ENCODE results near the gene CHRM2.

Gene CHRM2

DNA sequence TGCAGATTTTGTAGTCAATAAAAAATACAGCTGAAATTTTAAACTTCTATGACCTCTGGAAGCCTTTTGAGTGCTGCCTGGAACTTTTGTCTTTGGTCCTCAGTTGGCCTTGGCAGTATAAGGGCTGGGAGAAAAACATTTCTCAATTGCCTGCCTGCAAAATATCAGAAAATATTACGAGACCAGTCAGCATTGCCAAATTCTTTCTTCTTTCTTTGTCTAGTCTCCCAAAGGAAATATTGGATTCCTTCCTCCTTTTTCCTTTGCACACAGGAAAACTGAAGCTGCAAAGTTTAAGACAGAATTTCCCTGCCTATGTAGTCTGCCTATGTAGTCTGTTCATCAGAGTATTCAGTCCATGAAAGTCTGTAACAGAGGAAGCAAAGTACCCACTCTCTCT lies 95.9 kb downstream of the CHRM2 start:
- DNase-seq = no peak

DNA sequence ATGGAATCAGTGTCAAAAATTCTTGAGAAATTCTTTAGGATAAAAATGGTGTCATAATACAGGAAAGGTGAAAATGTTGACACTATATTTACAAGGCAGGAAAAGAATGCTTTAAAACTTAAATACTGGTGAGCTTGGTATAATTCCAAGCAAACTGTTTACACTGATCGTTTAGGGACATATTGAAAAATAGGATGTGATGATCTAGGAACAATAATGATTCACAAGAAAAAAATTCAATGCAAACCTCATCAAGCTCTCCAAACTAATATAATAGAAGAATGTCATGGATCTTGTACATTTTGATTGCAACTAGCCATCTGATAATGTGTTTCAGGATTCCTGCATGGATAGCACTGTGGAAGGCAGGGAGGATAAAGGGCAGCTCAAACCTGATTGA lies 98.4 kb downstream of the CHRM2 start:
- no peak for DNase-seq

- no peak for DNase-seq
Measured at GRCh38 chr7:136969761-136970160, 101.3 kb downstream of the CHRM2 start.

DNA sequence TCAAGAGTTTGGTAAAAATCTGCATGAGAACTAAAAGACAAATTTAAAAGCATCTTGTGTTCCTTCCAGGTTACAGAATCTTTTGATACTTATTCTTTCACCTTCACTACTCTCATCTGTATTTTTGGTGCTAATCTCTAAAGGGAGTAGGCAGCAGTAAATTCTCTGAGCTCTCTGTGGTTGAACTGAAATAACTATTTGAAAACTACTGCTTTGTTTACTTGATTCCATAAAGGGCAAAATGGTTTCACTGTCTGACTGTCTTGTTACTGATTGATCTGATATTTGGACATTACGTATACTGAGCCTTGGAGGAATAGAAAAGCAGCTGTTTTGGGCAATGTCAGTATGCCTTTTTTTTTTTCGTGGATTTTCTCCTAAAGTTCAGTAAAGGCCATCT lies 103.3 kb downstream of the CHRM2 start:
- DNase-seq = no peak

- no peak for DNase-seq
Measured at GRCh38 chr7:136976504-136977251, 108.2 kb downstream of the CHRM2 start.

- no peak for DNase-seq
Measured at GRCh38 chr7:136993377-136993776, 124.9 kb downstream of the CHRM2 start.

DNA sequence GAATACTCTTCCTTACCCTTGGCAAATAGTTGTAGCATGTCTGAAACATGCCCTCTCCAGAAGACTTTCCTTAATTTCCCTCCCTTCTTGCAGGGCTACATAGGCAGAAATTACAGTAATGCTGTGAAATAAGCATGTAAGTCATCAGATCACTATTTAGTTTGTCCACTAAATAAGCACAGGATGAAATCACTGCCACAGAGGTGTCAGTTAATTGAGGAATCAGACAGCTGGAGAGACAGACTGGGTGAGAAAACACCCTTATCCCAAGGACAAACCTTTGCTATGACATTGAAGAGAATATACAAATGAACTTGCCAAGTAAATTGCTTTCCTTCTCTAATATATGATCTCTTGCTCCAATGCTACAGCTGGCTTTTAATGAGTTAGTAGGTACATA lies 129.3 kb downstream of the CHRM2 start:
- no peak for DNase-seq

DNA sequence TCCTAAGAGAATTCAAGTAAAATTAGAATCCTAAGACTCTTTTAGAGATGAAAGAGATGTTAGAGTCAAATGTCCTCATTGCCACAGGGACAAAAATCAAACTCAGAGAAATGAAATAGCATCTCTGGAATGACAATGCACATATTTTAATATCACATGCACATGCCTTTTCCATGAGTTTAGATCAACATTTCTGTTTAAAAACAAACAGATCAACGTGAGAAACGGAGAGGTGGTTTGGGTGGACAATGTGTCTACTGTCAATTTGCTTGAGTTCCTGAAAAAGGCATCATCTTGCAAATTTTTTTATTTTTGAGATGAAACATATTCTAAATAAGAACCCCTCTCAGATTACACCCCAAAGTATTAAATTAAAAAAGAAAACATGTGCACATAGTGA lies 130.0 kb downstream of the CHRM2 start:
- DNase-seq = no peak

DNA sequence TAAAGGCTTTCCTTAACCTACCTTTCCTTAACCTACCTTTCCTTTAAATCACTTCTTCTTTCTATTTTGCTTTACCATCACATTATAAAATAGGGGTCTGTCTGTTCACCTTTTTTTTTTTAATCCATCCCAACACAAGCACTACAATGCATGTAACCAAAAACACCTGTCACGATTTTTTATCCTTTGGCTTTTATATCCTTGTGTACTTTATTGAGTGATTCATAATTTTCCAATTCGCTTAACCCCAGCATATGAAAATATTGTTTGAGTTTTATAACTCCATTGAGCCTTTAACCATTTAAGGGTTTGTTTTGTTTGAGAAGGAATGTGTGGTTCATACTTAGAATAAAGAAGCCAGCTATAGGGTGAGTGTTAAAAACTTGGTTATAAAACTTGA lies 132.2 kb downstream of the CHRM2 start:
- no peak for DNase-seq

DNA sequence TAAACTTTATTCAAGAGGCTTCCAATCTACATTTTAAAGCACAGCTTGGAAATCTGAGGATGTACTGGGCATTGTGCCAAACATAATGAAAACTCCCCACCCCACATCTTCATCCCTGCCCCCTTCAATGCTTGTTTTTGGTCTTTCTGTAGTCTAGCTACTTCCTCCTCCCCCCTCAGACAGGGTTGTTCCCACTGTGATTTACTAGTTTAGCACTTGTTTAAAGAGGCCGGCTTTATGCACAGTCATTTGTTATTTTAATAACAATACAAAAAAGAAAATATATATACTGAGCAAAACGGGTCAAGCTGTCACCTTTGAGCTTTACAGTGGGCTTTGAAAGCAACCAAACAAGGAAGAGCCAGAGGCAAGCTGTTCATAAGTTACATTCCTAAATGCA lies 132.6 kb downstream of the CHRM2 start:
- DNase-seq = no peak

DNA sequence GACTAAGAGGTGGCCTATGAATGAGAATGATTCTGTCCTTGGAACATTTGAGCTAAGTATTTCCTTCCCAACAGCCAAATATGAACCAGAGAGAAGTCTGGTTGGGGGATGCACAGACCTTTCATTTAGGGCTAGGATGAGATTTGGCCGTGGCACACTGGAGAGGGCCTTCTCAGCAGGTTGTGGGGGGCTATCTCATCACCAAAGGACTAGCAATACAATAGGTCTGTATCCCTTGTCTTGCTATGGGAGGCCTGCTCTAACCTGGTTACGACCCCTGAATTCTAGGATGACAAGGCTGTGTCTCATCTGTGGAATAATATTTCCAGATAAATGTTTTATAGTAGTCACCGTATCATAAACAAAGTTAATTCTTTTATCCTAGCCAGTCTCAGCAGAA lies 133.0 kb downstream of the CHRM2 start:
- no peak for DNase-seq

- DNase-seq = no peak
Measured at GRCh38 chr7:137003086-137003485, 134.6 kb downstream of the CHRM2 start.

DNA sequence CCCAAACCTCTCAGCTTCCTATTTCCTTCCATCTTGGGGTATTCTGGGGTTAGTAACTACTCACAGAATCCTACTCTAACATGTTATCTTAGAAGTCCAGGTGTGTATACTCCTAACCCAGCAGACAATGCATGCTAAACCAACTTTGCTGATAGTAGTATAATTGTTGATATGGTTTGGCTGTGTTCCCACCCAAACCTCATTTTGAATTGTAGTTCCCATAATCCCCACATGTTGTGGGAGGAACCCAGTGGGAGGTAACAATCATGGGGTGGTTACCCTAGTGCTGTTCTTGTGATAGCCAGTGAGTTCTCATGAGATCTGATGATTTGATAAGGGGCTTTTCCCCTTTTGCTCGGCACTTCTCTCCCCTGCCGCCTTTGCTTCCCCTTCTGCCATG lies 135.1 kb downstream of the CHRM2 start:
- DNase-seq = no peak

DNA sequence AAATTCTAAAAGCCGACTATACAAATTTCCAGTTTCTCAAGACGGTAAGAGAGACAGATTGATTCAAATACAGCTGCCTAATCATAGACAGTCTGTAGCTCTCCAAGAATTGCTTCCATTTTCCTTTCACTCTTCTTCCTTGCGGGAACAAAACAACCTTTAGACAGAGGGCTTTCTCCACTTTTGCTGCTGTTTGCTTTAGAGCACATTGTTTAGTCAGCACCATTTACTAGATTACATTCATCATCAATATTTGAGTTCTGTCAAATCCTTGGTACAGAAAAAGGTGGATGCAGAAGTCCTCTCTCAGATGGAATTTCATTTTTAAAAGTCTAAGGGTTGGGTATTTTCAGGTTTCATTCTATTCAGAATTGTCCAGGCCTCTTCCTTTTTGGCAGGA lies 137.4 kb downstream of the CHRM2 start:
- no peak for DNase-seq

- DNase-seq = no peak
Measured at GRCh38 chr7:137006293-137006692, 137.8 kb downstream of the CHRM2 start.

DNA sequence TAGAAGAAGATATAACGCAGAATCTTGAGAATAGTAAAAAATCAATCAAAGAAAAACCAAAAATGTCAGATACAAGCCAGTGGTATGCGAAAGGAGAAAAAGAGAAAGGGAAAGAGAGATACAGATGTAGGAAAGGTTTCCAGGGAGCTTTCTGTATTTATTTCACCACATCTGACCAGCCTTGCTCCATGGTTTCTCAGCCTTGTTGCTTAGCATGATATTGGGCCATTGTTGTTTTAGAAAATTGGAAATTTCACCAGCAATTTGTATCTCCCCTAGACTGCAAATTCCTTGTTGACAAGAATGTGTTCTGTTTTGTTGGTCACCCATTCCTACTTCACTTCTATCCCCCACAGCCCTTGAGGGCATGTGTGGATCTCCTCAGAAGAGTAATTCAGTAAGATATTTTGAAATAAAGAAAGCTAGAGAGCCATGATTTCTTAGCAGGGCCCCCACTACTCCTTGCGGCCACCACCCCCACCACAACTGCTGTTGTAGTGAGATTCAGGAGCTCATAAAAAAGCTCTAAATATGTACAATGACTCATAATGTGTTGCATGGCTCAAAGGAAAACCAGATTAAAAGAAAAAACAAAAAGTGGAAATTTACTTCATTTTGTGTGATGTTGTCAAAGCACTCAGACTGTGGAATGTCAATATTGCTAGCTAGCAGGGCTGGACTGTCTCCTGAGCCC lies 138.7 kb downstream of the CHRM2 start:
- no peak for DNase-seq

DNA sequence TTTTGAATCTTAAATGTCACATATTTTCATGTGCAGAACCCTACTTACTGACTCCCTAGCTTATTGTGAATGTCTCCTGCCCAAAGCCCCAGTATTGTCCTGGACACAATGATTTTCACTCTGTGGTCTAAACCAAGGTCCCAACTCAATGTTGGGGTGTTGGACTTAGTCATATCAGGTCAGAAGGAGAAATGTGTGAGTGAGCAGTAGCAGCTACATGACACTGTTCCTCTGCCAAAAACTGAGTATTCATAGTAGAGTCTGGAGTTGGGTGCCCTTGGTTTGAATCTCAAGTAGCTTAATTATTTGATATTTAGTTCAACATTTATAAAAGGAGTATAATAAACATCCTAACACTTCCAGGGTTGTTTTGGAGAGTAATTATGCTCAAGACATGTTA lies 141.0 kb downstream of the CHRM2 start:
- DNase-seq = no peak

DNA sequence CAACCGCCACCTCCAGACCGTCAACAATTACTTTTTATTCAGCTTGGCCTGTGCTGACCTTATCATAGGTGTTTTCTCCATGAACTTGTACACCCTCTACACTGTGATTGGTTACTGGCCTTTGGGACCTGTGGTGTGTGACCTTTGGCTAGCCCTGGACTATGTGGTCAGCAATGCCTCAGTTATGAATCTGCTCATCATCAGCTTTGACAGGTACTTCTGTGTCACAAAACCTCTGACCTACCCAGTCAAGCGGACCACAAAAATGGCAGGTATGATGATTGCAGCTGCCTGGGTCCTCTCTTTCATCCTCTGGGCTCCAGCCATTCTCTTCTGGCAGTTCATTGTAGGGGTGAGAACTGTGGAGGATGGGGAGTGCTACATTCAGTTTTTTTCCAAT lies 146.6 kb downstream of the CHRM2 start:
- DNase-seq = no peak

DNA sequence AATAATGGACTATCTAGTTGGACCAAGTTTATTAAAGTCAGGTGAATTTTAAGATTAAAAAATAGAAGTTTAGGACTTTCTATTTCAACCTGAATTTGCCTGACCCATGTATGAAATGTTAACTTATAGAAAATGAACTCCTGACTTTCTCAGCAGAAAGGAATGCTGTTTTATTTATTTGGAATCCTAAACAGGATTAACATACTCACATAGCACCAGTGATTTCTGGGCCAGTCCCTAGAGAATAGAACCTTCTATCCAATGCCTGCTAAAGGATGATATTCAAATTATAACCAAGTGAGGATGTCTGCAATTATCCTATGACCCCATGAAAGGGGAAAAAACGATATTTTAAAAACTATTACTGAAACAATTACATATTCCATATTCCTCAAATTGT lies 148.8 kb downstream of the CHRM2 start:
- no peak for DNase-seq

GRCh38 chr7:137018468-137018867 lies 150.0 kb downstream of the CHRM2 start:
- no peak for DNase-seq

DNA sequence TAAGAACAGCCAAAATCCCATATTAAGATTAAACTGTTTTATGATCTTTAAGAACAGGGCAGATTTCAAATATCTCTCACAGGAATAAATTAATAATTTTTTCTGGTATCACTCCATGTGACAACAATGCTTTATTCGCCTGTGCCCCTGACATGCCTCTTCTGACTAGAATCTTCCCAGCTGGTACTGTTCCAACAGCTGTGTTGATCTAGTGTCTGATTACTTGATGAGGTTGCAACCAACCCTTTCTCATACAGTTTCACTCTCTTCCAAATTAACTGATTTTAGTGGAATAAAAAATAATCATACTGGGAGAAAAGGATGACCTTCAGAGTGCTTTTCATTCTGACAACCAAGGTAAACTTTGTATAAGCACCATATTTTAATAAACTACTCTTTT lies 151.9 kb downstream of the CHRM2 start:
- no peak for DNase-seq

GRCh38 chr7:137025469-137026175 lies 157.2 kb downstream of the CHRM2 start:
- DNase-seq = no peak

DNA sequence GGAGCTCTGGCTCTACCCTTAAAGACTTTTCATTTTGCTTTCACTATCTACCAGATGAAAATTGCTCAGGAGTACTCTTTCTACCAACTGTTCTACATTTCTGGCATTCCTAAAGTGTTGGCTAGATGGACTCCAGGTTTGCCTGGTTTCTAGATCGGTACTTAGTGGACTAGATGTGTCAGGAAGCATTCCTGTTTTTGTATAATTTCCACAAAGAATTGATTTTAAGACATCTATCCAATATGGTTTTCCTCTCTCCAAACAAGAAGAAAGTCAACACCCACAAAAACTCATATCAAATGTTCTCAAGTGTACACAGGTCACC lies 157.7 kb downstream of the CHRM2 start:
- DNase-seq = no peak

DNA sequence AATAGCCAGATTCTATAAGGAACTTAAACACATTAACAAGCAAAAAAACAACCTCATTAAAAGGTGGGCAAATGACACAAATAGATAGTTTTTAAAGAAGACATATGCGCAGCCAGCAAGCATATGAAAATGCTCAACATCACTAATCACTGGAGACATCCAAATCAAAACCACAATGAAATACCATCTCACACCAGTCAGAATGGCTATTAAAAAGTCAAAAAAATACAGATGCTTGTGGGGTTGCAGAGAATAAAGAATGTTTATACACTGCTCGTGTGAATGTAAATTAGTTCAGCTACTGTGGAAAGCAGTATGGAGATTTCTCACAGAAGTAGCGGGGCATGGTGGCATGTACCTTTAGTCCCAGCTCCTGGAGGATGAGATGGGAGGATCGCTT lies 164.0 kb downstream of the CHRM2 start:
- no peak for DNase-seq
